ENCODE measurements around the gene ZNF385B.
A peak's percentile ranks its signal among the peaks of the same experiment; 100 is the strongest.

ZNF385B gene

GRCh38 chr2:179691235-179691634 lies 170.2 kb downstream of the ZNF385B start:
- H4K20me1 ChIP-seq = no peaks in the 10 kb centered on the region
- no peak for TF ChIP-seq Cebpa-rat (IDR thresholded peaks at IDR 0.05)
- peaks cover 0 to 7% (median 0%) of the 10 kb centered on the region in 10 experiments; a peak in 2 of 20 replicates for H3K4me1 ChIP-seq
- H3K27ac ChIP-seq = no peak overlapping the region
- no peak overlapping the region for H3K4me3 ChIP-seq
- no peak overlapping the region for H3K4me2 ChIP-seq
- no peaks in the 10 kb centered on the region for H3K27me3 ChIP-seq
- H3K36me3 ChIP-seq = no peaks in the 10 kb centered on the region
- H3K9ac ChIP-seq = no peak overlapping the region
- no peaks in the 10 kb centered on the region for H3K9me3 ChIP-seq (replicated peaks in 1 of 11)

GRCh38 chr2:179686718-179687342 lies 174.6 kb downstream of the ZNF385B start:
- H3K27ac ChIP-seq = no peak overlapping the region
- TF ChIP-seq Cebpa-rat (IDR thresholded peaks at IDR 0.05) = no peak
- H3K27me3 ChIP-seq = no peaks in the 10 kb centered on the region
- no peak overlapping the region for H3K4me2 ChIP-seq
- H3K4me3 ChIP-seq = no peak overlapping the region
- peaks cover 0 to 13% (median 0%) of the 10 kb centered on the region in 10 experiments; a peak in 8 of 20 replicates for H3K4me1 ChIP-seq
- no peaks in the 10 kb centered on the region for H3K9me3 ChIP-seq (replicated peaks in 1 of 11)
- no peaks in the 10 kb centered on the region for H3K36me3 ChIP-seq
- H3K9ac ChIP-seq = no peak overlapping the region
- H4K20me1 ChIP-seq = no peaks in the 10 kb centered on the region

DNA sequence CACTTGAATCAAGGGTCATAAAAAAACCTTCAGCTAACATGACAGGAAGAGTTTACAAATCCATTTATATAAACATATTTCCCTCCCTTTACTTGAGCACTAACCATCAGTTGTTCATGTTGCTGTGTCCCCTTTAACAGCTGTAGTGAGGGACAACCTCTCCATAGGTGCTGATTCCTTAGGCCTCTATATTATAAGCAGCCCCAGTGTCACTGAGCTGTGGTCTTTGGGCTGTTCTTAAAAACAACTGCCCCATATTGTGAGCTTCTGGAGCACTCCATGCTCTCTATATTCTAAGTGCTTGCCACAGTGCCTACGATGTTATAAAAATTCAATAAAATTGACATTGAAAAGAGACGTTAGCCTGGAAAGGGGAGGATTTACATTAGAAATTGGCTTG lies 175.3 kb downstream of the ZNF385B start:
- no peaks in the 10 kb centered on the region for H4K20me1 ChIP-seq
- no peak for TF ChIP-seq Cebpa-rat (IDR thresholded peaks at IDR 0.05)
- H3K9me3 ChIP-seq (replicated peaks in 1 of 11) = no peaks in the 10 kb centered on the region
- no peaks in the 10 kb centered on the region for H3K36me3 ChIP-seq
- no peak overlapping the region for H3K27ac ChIP-seq
- no peak overlapping the region for H3K4me3 ChIP-seq
- no peak overlapping the region for H3K4me2 ChIP-seq
- H3K27me3 ChIP-seq = no peaks in the 10 kb centered on the region
- no peak overlapping the region for H3K9ac ChIP-seq
- H3K4me1 ChIP-seq = peaks cover 0 to 21% (median 0%) of the 10 kb centered on the region in 10 experiments; a peak in 8 of 20 replicates

GRCh38 chr2:179685146-179685545 lies 176.3 kb downstream of the ZNF385B start:
- no peaks in the 10 kb centered on the region for H4K20me1 ChIP-seq
- TF ChIP-seq Cebpa-rat (IDR thresholded peaks at IDR 0.05) = no peak
- H3K27me3 ChIP-seq = no peaks in the 10 kb centered on the region
- H3K27ac ChIP-seq = no peak overlapping the region
- H3K4me3 ChIP-seq = no peak overlapping the region
- peaks cover 0 to 28% (median 0%) of the 10 kb centered on the region in 10 experiments; a peak in 9 of 20 replicates for H3K4me1 ChIP-seq
- H3K36me3 ChIP-seq = no peaks in the 10 kb centered on the region
- no peaks in the 10 kb centered on the region for H3K9me3 ChIP-seq (replicated peaks in 1 of 11)
- no peak overlapping the region for H3K4me2 ChIP-seq
- no peak overlapping the region for H3K9ac ChIP-seq

DNA sequence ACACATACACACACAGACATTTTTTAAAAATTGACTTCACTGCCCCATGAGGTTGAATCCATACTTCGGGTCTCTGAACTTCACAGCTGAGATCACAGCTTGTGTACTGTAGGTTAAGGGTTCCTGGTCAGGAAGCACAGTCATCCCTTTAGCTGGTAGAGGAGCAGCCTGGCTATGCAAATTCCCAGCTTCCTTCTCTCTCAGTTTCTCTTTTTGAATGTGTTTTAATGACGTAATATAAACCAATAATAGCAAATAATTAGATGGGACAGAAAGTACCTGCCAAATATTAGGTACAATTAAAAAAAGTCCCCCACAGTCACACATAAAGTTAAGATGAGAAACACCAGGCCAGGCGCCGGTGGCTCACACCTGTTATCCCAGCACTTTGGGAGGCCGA lies 178.7 kb downstream of the ZNF385B start:
- Histone ChIP-seq H3K4me2 (peak overlapping the region in 3 of 11 experiments; percentile 44 to 57 (median 48); a peak in 6 of 22 replicates), H3K36me3 (no peaks in the 10 kb centered on the region), H3K27ac (peak overlapping the region in 3 of 11 experiments; percentile 13 to 44 (median 20); a peak in 3 of 22 replicates), H3K9me3 (replicated peaks in 1 of 11) (no peaks in the 10 kb centered on the region), H3K4me3 (no peak overlapping the region), H4K20me1 (no peaks in the 10 kb centered on the region), H3K9ac (no peak overlapping the region), H3K4me1 (peaks cover 8 to 50% (median 17%) of the 10 kb centered on the region in 10 experiments), H3K27me3 (no peaks in the 10 kb centered on the region)
- no peak for TF ChIP-seq Cebpa-rat (IDR thresholded peaks at IDR 0.05)

- no peak overlapping the region for H3K4me3 ChIP-seq
- no peak for TF ChIP-seq Cebpa-rat (IDR thresholded peaks at IDR 0.05)
- H3K36me3 ChIP-seq = no peaks in the 10 kb centered on the region
- H4K20me1 ChIP-seq = no peaks in the 10 kb centered on the region
- H3K9ac ChIP-seq = peak overlapping the region in 2 of 11 experiments; percentile 4 to 70; a peak in 4 of 22 replicates
- H3K27ac ChIP-seq = peak overlapping the region in 3 of 11 experiments; percentile 61 to 75 (median 68); a peak in 6 of 22 replicates
- H3K27me3 ChIP-seq = no peaks in the 10 kb centered on the region
- peak overlapping the region; percentile 65 to 85 (median 76); a peak in 21 of 22 replicates for H3K4me2 ChIP-seq
- H3K4me1 ChIP-seq = peaks cover 26 to 73% (median 33%) of the 10 kb centered on the region in 10 experiments
- H3K9me3 ChIP-seq (replicated peaks in 1 of 11) = peaks cover 0 to 3% (median 0%) of the 10 kb centered on the region in 11 experiments; a peak in 2 of 22 replicates
Observed at GRCh38 chr2:179677746-179678505, 183.5 kb downstream of the ZNF385B start.

- peaks cover 0 to 6% (median 0%) of the 10 kb centered on the region in 11 experiments; a peak in 2 of 22 replicates for H3K9me3 ChIP-seq (replicated peaks in 1 of 11)
- H3K27me3 ChIP-seq = no peaks in the 10 kb centered on the region
- H3K27ac ChIP-seq = peak overlapping the region in 4 of 11 experiments; percentile 3 to 75 (median 64); a peak in 6 of 22 replicates
- no peak for TF ChIP-seq Cebpa-rat (IDR thresholded peaks at IDR 0.05)
- H4K20me1 ChIP-seq = no peaks in the 10 kb centered on the region
- peak overlapping the region in 1 of 10 experiments; percentile 17; a peak in 2 of 20 replicates for H3K4me3 ChIP-seq
- H3K36me3 ChIP-seq = no peaks in the 10 kb centered on the region
- H3K4me1 ChIP-seq = peaks cover 26 to 65% (median 30%) of the 10 kb centered on the region in 10 experiments
- peak overlapping the region in 4 of 11 experiments; percentile 1 to 70 (median 40); a peak in 7 of 22 replicates for H3K9ac ChIP-seq
- H3K4me2 ChIP-seq = peak overlapping the region; percentile 65 to 85 (median 76)
Observed at GRCh38 chr2:179677077-179677688, 184.2 kb downstream of the ZNF385B start.

DNA sequence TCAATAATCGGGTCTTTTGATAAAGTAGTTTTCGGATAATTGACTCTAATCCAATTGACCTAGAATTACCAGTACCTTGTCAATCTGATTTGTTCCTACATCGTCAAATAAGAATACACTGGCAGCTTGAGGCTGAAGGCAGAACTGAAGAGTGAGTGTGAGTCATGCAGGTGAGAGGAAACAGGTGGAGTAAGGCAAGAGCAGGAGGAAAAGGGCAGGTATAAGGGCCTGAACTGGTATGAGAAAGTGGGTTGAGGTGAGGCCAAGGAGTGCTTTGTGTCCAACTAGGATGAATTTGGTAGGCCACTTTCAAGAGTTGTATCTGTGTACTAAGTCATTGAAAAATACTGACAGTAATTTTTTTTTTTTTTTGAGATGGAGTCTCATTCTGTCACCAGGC lies 186.0 kb downstream of the ZNF385B start:
- Histone ChIP-seq H3K4me2 (0 out of 22 replicates have a peak overlapping the region, but pooled peaks of 1 of the 11 experiments have one; percentile 49), H3K9me3 (replicated peaks in 1 of 11) (peaks cover 0 to 6% (median 0%) of the 10 kb centered on the region in 11 experiments; a peak in 2 of 22 replicates), H3K36me3 (no peaks in the 10 kb centered on the region), H3K4me3 (no peak overlapping the region), H3K9ac (no peak overlapping the region), H3K27me3 (no peaks in the 10 kb centered on the region), H3K4me1 (peaks cover 26 to 50% (median 30%) of the 10 kb centered on the region in 10 experiments), H3K27ac (no peak overlapping the region), H4K20me1 (no peaks in the 10 kb centered on the region)
- no peak for TF ChIP-seq Cebpa-rat (IDR thresholded peaks at IDR 0.05)
